T-helper 1 cell treated with Interleukin-12 subunit alpha and Interleukin-12 subunit beta and Interleukin-4 antibody, amounts not matched to agents 30 μg/mL and 1 μg/mL, for 36 hours (primary cell): Measurements from ENCODE around the gene HAUS8.

Experiments
- H3K27ac Mint-ChIP-seq: one replicate; pipeline ENCODE4 v1.8.0; 2021; ENCODE audit warnings: mild to moderate bottlenecking, mixed read lengths
- H3K27me3 Mint-ChIP-seq: one replicate; pipeline ENCODE4 v1.8.0; 2021; ENCODE audit warnings: low read depth, mixed read lengths
- H3K36me3 Mint-ChIP-seq: one replicate; pipeline ENCODE4 v1.8.0; 2021; ENCODE audit warnings: low read depth, mixed read lengths
- H3K4me1 Mint-ChIP-seq: one replicate; pipeline ENCODE4 v1.8.0; 2021; ENCODE audit warnings: low read depth, mixed read lengths
- H3K4me3 Mint-ChIP-seq: one replicate; pipeline ENCODE4 v1.8.0; 2021; ENCODE audit warnings: mild to moderate bottlenecking, moderate library complexity, mixed read lengths
- H3K9me3 Mint-ChIP-seq: one replicate; pipeline ENCODE4 v1.8.0; 2021; ENCODE audit warnings: mixed read lengths

The HAUS8 gene

GRCh38 chr19:17090583-17090982 lies 15.3 kb upstream of the HAUS8 start:
- peaks cover 23% of the 10 kb centered on the region for H3K4me1 Mint-ChIP-seq
- no peaks in the 10 kb centered on the region for H3K27me3 Mint-ChIP-seq
- no peaks in the 10 kb centered on the region for H3K9me3 Mint-ChIP-seq
- H3K36me3 Mint-ChIP-seq = peaks cover 15% of the 10 kb centered on the region
- peak overlapping the region; percentile 33 for H3K27ac Mint-ChIP-seq
- no peak overlapping the region for H3K4me3 Mint-ChIP-seq

- H3K9me3 Mint-ChIP-seq = no peaks in the 10 kb centered on the region
- H3K27me3 Mint-ChIP-seq = no peaks in the 10 kb centered on the region
- peaks cover 20% of the 10 kb centered on the region for H3K4me1 Mint-ChIP-seq
- no peak overlapping the region for H3K27ac Mint-ChIP-seq
- peaks cover 14% of the 10 kb centered on the region for H3K36me3 Mint-ChIP-seq
- H3K4me3 Mint-ChIP-seq = no peak overlapping the region
These were observed 13.3 kb upstream of the HAUS8 start for GRCh38 chr19:17088552-17088951.

GRCh38 chr19:17086834-17087233 lies 11.6 kb upstream of the HAUS8 start:
- Mint-ChIP-seq H3K27ac (no peak overlapping the region), H3K27me3 (no peaks in the 10 kb centered on the region), H3K9me3 (no peaks in the 10 kb centered on the region), H3K4me3 (no peak overlapping the region), H3K36me3 (peaks cover 17% of the 10 kb centered on the region), H3K4me1 (peaks cover 25% of the 10 kb centered on the region)

GRCh38 chr19:17086120-17086519 lies 10.9 kb upstream of the HAUS8 start:
- no peaks in the 10 kb centered on the region for H3K9me3 Mint-ChIP-seq
- H3K36me3 Mint-ChIP-seq = peaks cover 17% of the 10 kb centered on the region
- H3K27ac Mint-ChIP-seq = no peak overlapping the region
- H3K27me3 Mint-ChIP-seq = no peaks in the 10 kb centered on the region
- H3K4me1 Mint-ChIP-seq = peaks cover 27% of the 10 kb centered on the region
- H3K4me3 Mint-ChIP-seq = no peak overlapping the region

GRCh38 chr19:17081672-17082630 lies 6.7 kb upstream of the HAUS8 start:
- H3K4me1 Mint-ChIP-seq = peaks cover 37% of the 10 kb centered on the region

GRCh38 chr19:17080440-17080801 lies 5.2 kb upstream of the HAUS8 start:
- Mint-ChIP-seq H3K27ac (peak overlapping the region; percentile 52), H3K9me3 (no peaks in the 10 kb centered on the region), H3K36me3 (peaks cover 7% of the 10 kb centered on the region), H3K4me1 (peaks cover 39% of the 10 kb centered on the region), H3K27me3 (no peaks in the 10 kb centered on the region), H3K4me3 (no peak overlapping the region)

More at GRCh38 chr19:17081672-17082630, 6.7 kb upstream of the HAUS8 start:
- no peak overlapping the region for H3K27ac Mint-ChIP-seq
- no peak overlapping the region for H3K4me3 Mint-ChIP-seq
- peaks cover 9% of the 10 kb centered on the region for H3K36me3 Mint-ChIP-seq
- no peaks in the 10 kb centered on the region for H3K9me3 Mint-ChIP-seq
- no peaks in the 10 kb centered on the region for H3K27me3 Mint-ChIP-seq

GRCh38 chr19:17079710-17080439 lies 4.6 kb upstream of the HAUS8 start:
- Mint-ChIP-seq H3K36me3 (peaks cover 7% of the 10 kb centered on the region), H3K9me3 (no peaks in the 10 kb centered on the region), H3K27me3 (no peaks in the 10 kb centered on the region), H3K4me1 (peaks cover 42% of the 10 kb centered on the region), H3K4me3 (peak overlapping the region; percentile 62), H3K27ac (peak overlapping the region; percentile 52)

GRCh38 chr19:17078920-17079709 lies 3.9 kb upstream of the HAUS8 start:
- Mint-ChIP-seq H3K36me3 (peaks cover 9% of the 10 kb centered on the region), H3K4me1 (peaks cover 46% of the 10 kb centered on the region), H3K9me3 (no peaks in the 10 kb centered on the region), H3K4me3 (peak overlapping the region; percentile 62), H3K27me3 (no peaks in the 10 kb centered on the region), H3K27ac (peak overlapping the region; percentile 60)

GRCh38 chr19:17078036-17078919 lies 3.0 kb upstream of the HAUS8 start:
- H3K36me3 Mint-ChIP-seq = peaks cover 9% of the 10 kb centered on the region
- H3K4me3 Mint-ChIP-seq = peak overlapping the region; percentile 100
- no peak overlapping the region for H3K27ac Mint-ChIP-seq
- H3K4me1 Mint-ChIP-seq = peaks cover 52% of the 10 kb centered on the region
- H3K27me3 Mint-ChIP-seq = no peaks in the 10 kb centered on the region
- no peaks in the 10 kb centered on the region for H3K9me3 Mint-ChIP-seq

GRCh38 chr19:17077447-17078028 lies 2.3 kb upstream of the HAUS8 start:
- Mint-ChIP-seq H3K27ac (peak overlapping the region; percentile 50), H3K27me3 (no peaks in the 10 kb centered on the region), H3K4me1 (peaks cover 56% of the 10 kb centered on the region), H3K4me3 (peak overlapping the region; percentile 100), H3K9me3 (no peaks in the 10 kb centered on the region), H3K36me3 (peaks cover 12% of the 10 kb centered on the region)

- Mint-ChIP-seq H3K4me3 (peak overlapping the region; percentile 100), H3K27ac (peak overlapping the region; percentile 96), H3K27me3 (no peaks in the 10 kb centered on the region), H3K36me3 (peaks cover 10% of the 10 kb centered on the region), H3K9me3 (no peaks in the 10 kb centered on the region), H3K4me1 (peaks cover 48% of the 10 kb centered on the region)
These were observed 1.3 kb upstream of the HAUS8 start for GRCh38 chr19:17076543-17076991.

GRCh38 chr19:17075864-17076542 lies 751 bp upstream of the HAUS8 start:
- H3K36me3 Mint-ChIP-seq = peaks cover 14% of the 10 kb centered on the region
- peak overlapping the region; percentile 96 for H3K27ac Mint-ChIP-seq
- H3K4me1 Mint-ChIP-seq = peaks cover 48% of the 10 kb centered on the region
- H3K27me3 Mint-ChIP-seq = no peaks in the 10 kb centered on the region
- H3K4me3 Mint-ChIP-seq = peak overlapping the region; percentile 100
- no peaks in the 10 kb centered on the region for H3K9me3 Mint-ChIP-seq

- Mint-ChIP-seq H3K9me3 (no peaks in the 10 kb centered on the region), H3K4me1 (peaks cover 46% of the 10 kb centered on the region), H3K4me3 (peak overlapping the region; percentile 100), H3K27me3 (no peaks in the 10 kb centered on the region), H3K27ac (peak overlapping the region; percentile 97), H3K36me3 (peaks cover 24% of the 10 kb centered on the region)
These were observed 618 bp downstream of the HAUS8 start for GRCh38 chr19:17074634-17075034.
